Activated T-helper 1 cell treated with Interleukin-2 at 50 U/mL for 16 hours (primary cell): Measurements from ENCODE around the gene ALKBH3.

Source experiments
- DNase-seq: peaks from one replicate; pipeline ENCODE4 v3.0.0-alpha.2; 2020; ENCODE audit warnings: low read depth

The ALKBH3 gene

DNA sequence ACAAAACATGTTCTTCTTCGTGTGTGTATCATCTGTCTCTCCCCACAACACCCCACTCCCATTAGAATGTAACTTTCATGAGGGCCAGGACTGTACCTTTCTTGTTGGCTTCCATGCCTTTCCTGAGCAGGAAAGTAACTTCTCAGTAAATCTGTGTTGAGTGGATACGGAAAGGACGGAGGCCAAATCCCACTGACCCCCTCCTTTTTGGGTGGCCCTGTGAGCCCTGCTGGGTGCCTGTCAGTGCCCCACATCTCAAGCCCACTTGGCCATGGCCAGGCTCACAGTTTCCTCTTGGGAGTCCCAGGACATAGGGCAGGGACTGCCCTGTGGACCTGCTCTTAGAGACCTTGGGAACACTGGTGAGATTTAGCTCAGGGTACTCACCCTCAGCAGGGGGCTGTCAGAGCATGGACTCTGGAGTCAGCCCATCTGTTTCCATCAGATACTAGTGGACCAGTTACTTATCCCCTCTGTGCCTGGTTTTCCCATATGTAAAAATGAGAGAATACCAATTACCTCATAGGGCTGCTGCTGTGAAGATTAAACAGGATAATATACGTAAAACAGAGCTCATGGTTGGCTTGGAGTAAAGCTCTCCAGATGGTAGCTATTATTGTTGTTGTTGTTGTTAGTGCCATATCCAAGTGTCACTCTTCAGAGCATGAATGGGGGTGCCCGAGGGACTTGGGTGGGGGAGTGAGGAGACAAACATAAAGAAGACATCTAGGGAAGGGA, 60.8 kb downstream of the ALKBH3 start:
- DNase-seq, result no peak

DNA sequence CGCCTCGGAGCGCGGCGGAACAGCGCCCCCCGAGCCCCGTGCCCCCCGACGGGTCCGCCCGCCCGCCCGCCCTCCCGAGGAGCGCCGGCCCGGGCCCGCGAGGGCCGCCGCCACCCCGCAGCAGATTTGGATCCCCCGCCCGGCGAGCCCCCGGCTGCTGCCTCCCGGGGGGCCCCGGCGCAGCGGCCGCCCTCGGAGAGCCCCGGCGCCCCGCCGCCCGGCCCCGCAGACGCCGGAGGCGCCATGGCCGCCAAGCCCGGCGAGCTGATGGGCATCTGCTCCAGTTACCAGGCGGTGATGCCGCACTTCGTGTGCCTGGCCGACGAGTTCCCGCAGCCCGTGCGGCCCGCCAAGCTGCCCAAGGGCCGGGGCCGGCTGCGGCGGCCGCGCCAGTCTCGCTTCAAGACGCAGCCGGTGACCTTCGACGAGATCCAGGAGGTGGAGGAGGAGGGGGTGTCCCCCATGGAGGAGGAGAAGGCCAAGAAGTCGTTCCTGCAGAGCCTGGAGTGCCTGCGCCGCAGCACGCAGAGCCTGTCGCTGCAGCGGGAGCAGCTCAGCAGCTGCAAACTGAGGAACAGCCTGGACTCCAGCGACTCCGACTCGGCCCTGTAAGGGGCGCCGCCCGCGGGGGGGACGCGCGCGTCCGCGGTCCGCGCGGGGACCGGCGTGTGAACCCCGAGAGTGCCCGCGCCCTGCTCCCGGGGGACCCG, 62.2 kb downstream of the ALKBH3 start:
- DNase-seq, result no peak

DNA sequence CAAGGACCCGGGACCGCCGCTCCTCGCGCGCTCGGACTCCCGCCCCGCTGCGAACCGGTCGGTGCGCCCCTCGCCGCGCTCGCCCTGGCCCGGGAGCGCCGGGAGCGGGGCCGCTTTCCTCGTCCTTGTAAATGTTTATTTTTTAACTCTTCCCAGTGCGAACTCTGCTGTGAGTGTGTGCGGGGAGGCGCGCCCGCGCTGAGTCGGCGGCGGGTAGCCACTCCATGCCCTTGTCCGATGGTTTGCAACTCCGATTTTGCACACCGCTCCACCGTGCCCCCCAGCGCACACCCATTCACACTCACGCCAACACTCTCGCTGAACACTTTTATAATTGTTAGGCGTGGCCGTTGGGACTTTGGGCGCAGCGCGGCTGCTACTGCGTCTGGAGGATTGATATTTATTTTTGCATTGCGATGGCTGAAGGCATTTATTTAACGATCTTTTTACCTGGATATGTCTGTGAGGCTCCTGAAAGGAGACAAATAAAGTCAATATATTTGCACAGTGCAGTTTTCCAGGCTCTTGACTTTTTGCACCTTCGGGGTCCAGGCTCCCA, 62.8 kb downstream of the ALKBH3 start:
- no peak for DNase-seq

DNA sequence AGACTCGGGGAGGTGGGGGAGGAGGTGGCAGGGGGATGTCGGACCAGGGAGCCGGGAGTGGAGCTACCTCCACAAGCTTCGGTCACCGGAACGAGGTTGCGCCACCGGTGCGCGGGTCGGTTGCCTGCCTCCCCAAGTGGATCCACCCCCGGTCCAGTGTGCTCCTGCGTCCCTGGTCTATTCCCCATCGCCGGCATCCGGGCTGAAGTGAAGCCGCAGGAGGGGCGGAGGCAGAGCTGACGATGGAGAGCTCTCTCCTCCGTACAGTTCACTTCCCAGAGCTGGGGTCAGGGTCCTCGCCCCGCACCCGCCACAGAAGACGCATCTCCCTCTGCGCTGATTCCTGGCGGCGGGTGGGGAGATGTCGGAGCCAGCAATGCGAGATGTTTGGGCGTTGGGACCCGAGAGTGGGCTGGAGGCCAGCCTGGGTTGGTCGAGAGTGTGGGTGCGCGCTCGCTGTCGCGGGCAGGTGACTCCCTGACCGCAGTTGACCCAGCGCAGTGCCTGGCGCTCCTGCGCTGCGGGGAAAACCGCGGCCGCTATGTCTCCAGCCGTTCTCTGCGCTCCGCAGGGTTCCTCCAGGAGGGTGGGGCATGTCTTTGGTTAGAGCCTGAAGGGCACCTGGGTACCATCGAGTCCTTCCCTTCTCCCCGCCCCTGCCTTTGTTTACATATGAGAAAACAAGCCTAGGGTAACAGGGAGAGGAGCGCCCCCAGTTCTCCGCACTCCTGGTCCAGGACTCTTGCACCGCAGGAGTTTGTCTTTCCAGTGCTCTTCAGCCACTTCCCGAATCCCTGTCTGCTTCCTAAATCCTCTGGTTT, 63.5 kb downstream of the ALKBH3 start:
- DNase-seq, result no peak

- peak; percentile 41 for DNase-seq
Observed at GRCh38 chr11:43944761-43945311, 64.2 kb downstream of the ALKBH3 start.

- DNase-seq, result no peak
Observed at GRCh38 chr11:43947003-43947500, 66.4 kb downstream of the ALKBH3 start.

DNA sequence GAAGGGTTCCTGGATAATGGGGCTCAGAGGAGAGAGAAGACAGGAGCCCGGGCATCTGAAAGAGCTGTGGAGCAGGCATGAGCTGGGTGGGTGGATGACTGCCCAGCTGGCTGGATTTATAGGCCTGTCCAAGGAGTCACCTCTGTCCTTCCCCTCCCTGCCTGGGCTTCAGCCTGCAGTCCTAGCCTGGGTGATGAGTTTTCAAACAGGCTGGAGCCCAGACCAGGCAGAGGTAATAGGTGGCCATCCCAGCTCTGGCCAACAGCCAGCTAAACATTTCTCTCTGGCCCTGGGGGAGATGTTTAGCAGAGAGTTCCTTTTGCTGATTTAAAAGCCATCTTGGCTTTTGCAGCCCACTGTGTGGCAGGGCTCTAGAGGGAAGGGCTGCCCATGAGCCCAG, 67.2 kb downstream of the ALKBH3 start:
- no peak for DNase-seq

DNA sequence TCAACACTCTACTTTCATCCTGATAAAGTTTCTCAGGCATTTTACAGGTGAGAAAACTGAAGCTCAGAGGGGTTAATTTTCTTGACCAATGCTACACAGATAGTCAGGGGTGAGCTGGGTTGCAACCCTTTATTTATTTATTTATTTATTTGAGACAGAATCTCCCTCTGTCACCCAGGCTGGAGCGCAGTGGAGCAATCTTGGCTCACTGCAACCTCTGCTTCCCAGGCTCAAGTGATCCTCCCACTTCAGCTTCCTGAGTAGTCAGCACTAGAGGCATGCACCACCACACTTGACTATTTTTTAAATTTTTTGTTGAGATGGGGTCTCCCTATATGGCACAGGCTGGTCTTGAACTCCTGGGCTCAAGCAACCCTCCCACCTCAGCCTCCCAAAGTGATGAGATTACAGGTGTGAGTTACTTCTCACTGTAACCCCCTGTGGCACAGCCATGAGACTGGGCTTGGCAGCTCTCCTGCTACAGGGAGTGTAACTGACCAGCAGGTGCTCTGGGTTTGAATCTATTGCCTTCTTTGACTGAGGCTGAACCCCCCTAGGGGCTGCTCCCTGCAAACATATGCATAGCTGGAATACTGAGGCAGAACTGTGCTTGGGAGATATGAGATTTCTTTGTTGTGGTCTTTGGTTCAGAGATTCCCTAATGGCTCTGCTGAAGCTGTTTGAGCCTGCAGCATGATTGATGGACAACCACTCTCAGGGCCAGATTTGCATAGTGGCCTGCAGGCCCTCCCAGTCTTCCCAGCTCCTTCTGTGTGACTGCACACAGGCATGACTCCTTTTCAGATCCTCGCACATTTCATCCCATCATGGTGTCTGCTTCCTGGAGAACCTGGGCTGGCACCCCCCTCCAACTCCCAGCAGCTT, 68.0 kb downstream of the ALKBH3 start:
- DNase-seq, result no peak

DNA sequence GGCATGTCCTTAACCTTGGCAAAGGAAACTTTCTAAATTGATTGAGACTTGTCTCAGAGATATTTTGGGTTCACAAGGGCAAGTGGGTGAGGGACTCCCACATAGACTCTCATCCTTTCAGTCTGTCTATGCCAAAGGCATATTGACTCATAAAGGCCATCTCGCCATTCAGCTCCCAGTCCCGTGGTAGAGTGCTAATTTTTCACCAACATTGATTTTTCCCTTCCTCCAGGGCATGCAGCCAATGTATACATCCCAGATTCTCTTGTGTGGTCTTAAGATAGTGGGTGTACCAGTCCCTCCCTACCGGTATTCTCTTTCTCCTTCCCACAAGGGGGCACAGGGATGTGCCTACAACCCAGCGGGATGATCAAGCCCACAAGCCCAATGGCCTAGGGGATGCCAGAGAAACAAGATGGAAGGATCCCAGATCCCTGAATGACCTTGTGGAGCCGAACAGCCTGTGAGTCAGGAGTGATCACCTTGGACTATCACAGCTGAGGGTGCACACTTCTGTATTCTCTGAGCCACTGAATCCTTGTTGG, 69.8 kb downstream of the ALKBH3 start:
- DNase-seq, result no peak

DNA sequence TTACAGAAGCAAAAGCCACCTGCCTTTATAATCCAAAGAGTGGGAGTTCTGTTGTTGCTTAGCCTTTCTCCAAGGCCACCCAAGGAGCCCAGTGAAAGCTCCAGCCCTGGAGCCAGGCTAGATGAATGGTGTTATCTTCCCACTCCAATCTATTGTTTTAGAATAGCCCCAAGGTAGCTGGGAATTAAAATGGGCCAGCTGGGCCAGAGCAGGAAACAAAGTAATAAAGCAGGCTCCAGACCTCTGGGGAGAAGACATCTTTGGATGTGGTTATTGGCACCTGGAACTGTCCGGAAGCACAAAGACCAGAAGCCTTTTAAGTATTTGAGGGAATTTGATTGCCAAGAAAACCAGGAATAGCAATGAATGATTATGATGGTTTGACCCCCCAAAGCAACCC, 70.6 kb downstream of the ALKBH3 start:
- no peak for DNase-seq

GRCh38 chr11:43952020-43952400, 71.4 kb downstream of the ALKBH3 start:
- DNase-seq, result no peak

- DNase-seq, result no peak
Observed at GRCh38 chr11:43952401-43953342, 72.0 kb downstream of the ALKBH3 start.

GRCh38 chr11:43953521-43953920, 72.9 kb downstream of the ALKBH3 start:
- DNase-seq, result no peak

DNA sequence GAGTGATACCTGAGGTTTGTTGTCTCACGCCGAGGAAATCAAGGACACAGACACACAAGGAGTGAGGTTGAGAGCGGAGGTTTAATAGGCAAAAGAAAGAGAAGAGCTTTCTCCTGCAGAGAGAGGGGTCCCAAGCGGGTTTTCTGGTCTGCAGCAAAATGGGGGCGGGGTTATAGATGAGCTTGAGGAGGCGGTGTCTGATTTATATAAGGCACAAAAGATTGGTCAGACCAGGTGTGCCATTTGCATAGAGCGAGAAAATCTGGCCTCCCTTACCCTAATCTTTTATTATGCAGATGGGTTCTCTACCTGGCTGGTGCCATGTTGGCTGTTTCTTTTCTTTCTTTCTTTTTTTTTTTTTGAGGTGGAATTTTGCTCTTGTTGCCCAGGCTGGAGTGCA, 73.6 kb downstream of the ALKBH3 start:
- no peak for DNase-seq

DNA sequence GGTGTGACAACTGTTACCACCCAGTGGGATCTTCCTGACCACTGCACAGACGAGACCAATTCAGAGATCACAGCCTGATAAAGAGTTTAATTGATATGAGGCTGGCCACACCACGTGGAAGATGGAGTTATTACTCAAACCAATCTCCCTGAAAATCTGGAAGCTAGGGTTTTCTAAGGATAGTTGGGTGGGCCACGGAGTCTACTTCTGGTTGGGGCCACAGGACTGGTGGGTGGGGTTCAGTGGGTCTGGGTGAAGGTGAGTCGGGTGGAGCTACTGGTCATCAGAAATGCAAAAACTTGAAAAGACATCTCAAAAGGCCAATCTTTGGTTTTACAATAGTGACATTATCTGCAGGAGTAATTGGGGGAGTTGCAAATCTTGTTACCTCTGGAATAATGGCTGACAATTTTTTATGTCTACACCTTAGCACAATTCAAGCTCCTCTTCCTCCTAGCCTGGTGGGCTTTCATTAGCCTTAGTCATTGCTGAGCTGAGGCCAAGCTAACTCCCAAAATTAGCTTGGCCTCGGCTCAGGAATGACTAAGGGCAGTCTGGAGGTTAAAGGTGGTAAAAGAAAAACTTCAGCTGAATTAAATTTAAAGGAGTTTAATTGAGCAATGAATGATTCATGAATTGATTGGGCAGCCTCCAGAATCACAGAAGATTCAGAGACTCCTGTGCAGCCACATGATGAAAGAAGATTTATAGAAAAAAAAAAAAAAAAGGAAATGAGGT, 74.9 kb downstream of the ALKBH3 start:
- DNase-seq, result no peak

- no peak for DNase-seq
Observed at GRCh38 chr11:43957571-43957970, 76.9 kb downstream of the ALKBH3 start.

- no peak for DNase-seq
Observed at GRCh38 chr11:43959321-43959995, 78.8 kb downstream of the ALKBH3 start.
